ENCODE results near the gene SLC6A7. TPM values are rescaled to one million over a fixed set of nuclear protein-coding genes. Genes with fewer than 3 reads are reported as not detected.

The SLC6A7 gene
- total and polyA plus RNA-seq, 8 donors = not detected

DNA sequence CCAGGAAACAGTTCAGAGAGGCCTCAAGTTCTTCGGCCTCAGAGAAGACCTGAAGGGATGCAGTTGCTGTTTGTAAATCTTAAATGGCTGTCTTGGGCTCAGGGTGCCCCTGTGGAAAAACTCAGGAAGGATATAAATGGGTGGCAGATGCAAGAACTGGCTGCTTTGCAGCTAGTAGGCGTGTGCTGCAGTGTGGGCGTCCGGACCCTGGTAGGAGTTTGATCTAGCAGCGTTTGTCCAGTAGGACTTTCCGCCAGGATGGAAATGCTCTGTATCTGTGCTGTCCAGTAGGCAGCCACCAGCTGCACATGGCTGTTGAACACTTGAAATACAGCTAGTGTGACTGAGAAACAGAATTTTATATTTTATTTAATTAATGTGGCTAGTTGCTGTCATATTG, 15.6 kb upstream of the SLC6A7 start:
- Histone ChIP-seq H3K9me3 (no peaks in the 10 kb centered on the region), H3K27ac (no peak overlapping the region), H3K4me3 (no peak overlapping the region), H3K4me1 (no peaks in the 10 kb centered on the region), H3K27me3 (no peaks in the 10 kb centered on the region), H3K36me3 (no peaks in the 10 kb centered on the region)
- WGBS, 2 donors = 87 to 93% methylated on average over 6 of the region's 6 CpGs
- no peak for FAIRE-seq
- TF ChIP-seq, protein P1, sequence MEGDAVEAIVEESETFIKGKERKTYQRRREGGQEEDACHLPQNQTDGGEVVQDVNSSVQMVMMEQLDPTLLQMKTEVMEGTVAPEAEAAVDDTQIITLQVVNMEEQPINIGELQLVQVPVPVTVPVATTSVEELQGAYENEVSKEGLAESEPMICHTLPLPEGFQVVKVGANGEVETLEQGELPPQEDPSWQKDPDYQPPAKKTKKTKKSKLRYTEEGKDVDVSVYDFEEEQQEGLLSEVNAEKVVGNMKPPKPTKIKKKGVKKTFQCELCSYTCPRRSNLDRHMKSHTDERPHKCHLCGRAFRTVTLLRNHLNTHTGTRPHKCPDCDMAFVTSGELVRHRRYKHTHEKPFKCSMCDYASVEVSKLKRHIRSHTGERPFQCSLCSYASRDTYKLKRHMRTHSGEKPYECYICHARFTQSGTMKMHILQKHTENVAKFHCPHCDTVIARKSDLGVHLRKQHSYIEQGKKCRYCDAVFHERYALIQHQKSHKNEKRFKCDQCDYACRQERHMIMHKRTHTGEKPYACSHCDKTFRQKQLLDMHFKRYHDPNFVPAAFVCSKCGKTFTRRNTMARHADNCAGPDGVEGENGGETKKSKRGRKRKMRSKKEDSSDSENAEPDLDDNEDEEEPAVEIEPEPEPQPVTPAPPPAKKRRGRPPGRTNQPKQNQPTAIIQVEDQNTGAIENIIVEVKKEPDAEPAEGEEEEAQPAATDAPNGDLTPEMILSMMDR (IDR thresholded peaks at IDR 0.05) = no peak
- no peak for ATAC-seq
- no peak for DNase-seq
- intact Hi-C loops (cut with DNase I) = no loop called here

DNA sequence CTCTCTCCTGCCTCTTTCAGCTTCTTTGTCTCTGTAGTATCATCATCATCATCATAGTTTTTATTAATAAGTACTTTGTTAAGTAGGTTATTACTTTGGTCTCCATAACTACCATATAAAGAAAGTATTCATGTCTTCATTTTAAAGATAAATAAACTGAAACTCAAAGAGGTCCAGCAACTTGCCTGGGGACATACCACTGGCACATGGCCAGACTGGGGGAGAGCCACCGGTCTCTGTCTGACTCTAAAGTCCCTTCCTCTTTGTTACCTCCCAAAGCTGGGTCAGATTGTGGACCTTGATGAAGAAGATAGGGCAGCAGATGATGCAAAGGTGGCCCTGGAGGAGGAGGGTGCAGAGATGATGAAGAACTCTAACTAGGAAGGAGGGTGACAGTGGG, 14.8 kb upstream of the SLC6A7 start:
- intact Hi-C loops (cut with DNase I) = no loop called here
- WGBS, 2 donors = 53 to 55% methylated on average over 1 of the region's 1 CpG
- H3K36me3 ChIP-seq = no peaks in the 10 kb centered on the region
- H3K27me3 ChIP-seq = no peaks in the 10 kb centered on the region
- DNase-seq (no peak), FAIRE-seq (no peak), ATAC-seq (no peak)
- TF ChIP-seq, protein P1 (IDR thresholded peaks at IDR 0.05) = no peak
- H3K4me3 ChIP-seq = no peak overlapping the region
- H3K27ac ChIP-seq = no peak overlapping the region
- H3K9me3 ChIP-seq = no peaks in the 10 kb centered on the region
- H3K4me1 ChIP-seq = no peaks in the 10 kb centered on the region

DNA sequence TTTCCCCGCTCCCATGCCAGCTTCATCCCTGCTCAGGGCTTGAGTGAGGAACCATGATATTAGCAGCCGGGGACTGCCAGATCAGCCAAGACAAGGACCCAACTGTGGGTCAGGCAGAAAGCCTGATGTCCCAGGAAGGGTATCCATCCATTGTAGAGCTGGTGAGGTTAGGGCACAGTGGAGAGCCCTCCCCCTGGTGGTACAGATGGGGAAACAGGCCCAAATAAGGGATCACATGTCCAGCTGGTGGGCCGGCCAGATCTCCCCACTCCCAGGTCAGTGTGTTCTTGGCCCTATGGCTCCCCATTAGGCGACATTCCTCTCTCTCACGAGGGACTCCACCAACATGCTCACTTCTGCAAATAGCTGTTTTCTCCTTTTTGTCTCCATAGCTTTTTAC, 14.3 kb upstream of the SLC6A7 start:
- Histone ChIP-seq H3K9me3 (no peaks in the 10 kb centered on the region), H3K36me3 (no peaks in the 10 kb centered on the region), H3K4me3 (no peak overlapping the region), H3K4me1 (no peaks in the 10 kb centered on the region), H3K27ac (no peak overlapping the region), H3K27me3 (no peaks in the 10 kb centered on the region)
- TF ChIP-seq, protein P1 (IDR thresholded peaks at IDR 0.05) = no peak
- DNase-seq = no peak
- intact Hi-C loops (cut with DNase I) = no loop called here
- 82 to 88% methylated on average over 5 of the region's 5 CpGs for WGBS, 2 donors
- no peak for ATAC-seq
- no peak for FAIRE-seq

DNA sequence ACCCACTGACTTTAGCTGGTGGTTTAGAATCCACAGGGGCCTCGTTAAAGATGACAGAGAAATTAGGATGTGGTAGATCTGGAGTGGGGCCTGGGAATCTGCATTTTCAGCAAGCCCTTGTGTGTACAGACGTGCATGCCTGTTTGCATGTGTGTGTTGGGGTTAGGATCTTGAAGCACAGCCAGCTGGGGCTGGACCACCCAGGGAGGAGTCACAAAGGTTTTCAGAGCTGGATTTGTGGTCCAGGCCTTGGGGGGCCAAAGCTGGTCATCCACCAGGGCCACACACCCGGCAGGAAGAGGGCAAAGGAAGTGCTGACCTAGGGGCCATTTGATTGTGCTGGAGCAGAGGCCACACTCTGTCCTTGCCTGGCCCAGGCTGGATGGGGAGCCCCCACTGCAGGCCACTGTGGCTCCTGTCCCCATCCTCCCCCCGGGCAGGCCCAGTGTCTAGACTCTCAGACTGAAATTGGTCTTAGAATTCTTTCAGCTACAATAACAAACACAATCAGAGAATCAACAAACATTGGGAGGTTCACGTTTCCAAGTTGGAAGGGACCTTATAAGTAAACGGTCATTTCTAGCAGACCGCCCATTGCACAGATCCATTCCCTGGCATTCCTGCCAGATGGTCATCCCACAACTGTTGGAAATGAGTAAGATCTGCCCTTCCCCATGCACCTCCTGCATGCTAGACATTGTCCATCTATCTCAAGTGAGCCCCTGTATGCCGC, 13.0 kb upstream of the SLC6A7 start:
- H3K9me3 ChIP-seq = no peaks in the 10 kb centered on the region
- DNase-seq (no peak), FAIRE-seq (no peak), ATAC-seq (no peak)
- no peaks in the 10 kb centered on the region for H3K4me1 ChIP-seq
- H3K27me3 ChIP-seq = no peaks in the 10 kb centered on the region
- no peak overlapping the region for H3K27ac ChIP-seq
- H3K36me3 ChIP-seq = no peaks in the 10 kb centered on the region
- H3K4me3 ChIP-seq = no peak overlapping the region
- intact Hi-C loops (cut with DNase I) = no loop called here
- 77 to 88% methylated on average over 8 of the region's 8 CpGs for WGBS, 2 donors
- TF ChIP-seq, protein P1 (IDR thresholded peaks at IDR 0.05) = no peak

DNA sequence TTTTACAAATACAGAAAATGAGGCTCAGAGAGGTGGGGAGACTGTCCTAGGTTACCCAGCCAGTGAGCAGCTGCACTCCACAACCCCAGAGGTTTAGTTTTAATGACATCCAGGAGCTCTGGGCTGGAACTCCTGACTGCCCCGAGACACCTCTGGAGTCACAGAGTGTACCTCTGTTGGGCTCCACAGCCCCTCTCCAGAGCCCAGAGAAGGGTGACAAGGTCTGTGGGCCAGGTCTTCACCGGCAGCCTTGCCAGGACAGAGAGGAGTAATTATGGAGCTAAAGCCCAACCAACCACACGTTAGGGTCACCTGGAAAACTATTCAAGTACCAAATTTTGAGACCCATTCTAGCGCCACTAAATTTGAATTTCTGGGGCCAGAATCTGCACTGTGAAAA, 12.1 kb upstream of the SLC6A7 start:
- DNase-seq (no peak), FAIRE-seq (no peak), ATAC-seq (no peak)
- Histone ChIP-seq H3K27me3 (no peaks in the 10 kb centered on the region), H3K36me3 (no peaks in the 10 kb centered on the region), H3K4me1 (no peaks in the 10 kb centered on the region), H3K27ac (no peak overlapping the region), H3K9me3 (no peaks in the 10 kb centered on the region), H3K4me3 (no peak overlapping the region)
- WGBS, 2 donors = 71 to 73% methylated on average over 4 of the region's 4 CpGs
- intact Hi-C loops (cut with DNase I) = no loop called here
- TF ChIP-seq, protein P1 (IDR thresholded peaks at IDR 0.05) = no peak

All from pancreas (tissue), 10 donors.